ENCODE results near the gene IFITM5. TPM values are rescaled to one million over a fixed set of nuclear protein-coding genes. Genes with fewer than 3 reads are reported as not detected.

The IFITM5 gene
- total RNA-seq, 2 experiments from 2014 or later, result not detected

DNA sequence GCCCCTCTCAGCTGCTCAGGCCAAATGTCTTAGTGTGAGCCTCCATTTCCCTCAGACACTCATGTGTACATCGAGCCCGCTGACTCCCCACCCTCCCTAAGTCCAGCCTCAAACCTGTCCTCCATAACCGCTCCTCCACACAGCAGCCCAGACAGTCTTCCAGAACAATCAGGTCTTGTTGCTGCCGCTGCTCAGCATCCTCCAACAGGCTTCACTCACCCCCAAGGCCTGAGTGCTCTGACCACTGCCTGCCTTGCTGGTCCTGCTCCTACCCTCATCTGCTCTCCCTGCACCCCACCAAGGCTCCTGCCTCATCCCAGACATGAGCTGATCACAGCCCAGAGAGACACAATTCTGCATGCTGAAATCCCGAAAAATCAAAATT lies 45.4 kb downstream of the IFITM5 start:
- H3K9me3 Mint-ChIP-seq, result no peaks in the 10 kb centered on the region
- H3K27me3 Mint-ChIP-seq, result no peaks in the 10 kb centered on the region
- CTCF ChIA-PET, result interaction anchor here (0.6 to 1.8 kb wide), 3 partner anchors 45 to 685 kb away, joined by 3 to 4 read pairs (median 3); partner anchors contain the start of gene IFITM5
- POLR2A ChIA-PET, result no interaction called here
- H3K4me3 Mint-ChIP-seq, result peak overlapping the region; percentile 8
- no peak for DNase-seq
- no peak overlapping the region for H3K27ac Mint-ChIP-seq
- peaks cover 38% of the 10 kb centered on the region for H3K36me3 Mint-ChIP-seq (ENCODE audit: low read depth)
- H3K4me1 Mint-ChIP-seq, result peaks cover 17% of the 10 kb centered on the region

DNA sequence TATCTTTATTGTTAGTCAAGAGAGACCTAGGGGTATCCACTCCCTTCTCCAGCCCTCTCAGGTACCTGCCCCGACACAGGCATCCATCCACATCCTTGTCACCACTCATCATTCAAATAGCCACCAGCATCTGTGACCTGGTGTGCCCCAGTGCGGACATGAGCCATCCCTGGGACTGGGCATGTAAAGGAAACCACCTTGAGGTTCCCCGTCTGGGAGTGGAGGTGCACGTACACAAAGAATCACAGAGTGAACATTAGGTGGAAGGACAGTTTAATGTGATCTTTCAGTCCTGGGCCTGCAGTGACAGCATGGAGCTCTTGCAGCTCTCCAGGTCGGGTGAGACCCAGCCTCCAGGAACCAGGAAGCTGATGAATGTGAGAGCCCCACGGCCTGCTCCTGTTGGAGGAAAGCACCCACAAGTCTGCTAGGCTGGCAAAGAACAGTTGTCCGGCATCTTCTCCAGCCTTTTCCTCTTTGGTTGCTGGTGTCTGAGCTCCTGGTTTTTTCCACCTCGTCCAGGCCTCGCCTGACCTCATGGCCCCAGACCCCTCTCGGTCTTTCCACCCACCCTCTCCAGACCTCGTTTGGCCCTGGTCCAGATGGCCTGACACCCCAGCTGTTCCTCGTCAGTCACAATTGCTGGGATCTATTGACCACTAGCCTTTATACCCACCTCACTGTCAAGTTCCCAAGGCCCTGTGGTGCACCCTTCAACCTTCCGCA lies 46.0 kb downstream of the IFITM5 start:
- H3K27ac Mint-ChIP-seq, result peak overlapping the region; percentile 39
- H3K9me3 Mint-ChIP-seq, result no peaks in the 10 kb centered on the region
- no peak overlapping the region for H3K4me3 Mint-ChIP-seq
- DNase-seq, result no peak
- no peaks in the 10 kb centered on the region for H3K27me3 Mint-ChIP-seq
- peaks cover 41% of the 10 kb centered on the region for H3K36me3 Mint-ChIP-seq (ENCODE audit: low read depth)
- peaks cover 17% of the 10 kb centered on the region for H3K4me1 Mint-ChIP-seq
- ChIA-PET CTCF (interaction anchor here (0.6 to 0.8 kb wide), 2 partner anchors 46 to 685 kb away, joined by 3 read pairs; partner anchors contain the start of gene IFITM5), POLR2A (no interaction called here)

DNA sequence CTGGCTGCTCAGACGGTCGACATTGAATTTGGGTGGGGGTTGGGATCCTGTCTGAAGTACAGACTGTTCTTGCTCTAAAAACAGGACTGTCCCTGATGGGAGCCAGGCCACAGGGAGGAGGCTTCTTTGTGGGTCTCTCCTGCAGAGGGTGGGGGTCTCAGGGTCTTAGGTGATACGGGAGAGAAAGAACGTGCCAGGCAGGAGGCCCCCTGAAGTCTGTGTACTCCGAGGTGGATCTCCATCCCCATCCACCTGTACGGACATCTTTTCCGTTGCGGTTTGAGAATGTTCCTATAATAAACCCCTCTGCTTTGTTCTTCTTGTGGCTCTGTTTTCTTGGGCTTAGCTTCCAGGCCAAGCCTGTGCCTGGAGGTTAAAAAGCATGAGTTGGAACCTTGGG lies 46.7 kb downstream of the IFITM5 start:
- peaks cover 17% of the 10 kb centered on the region for H3K4me1 Mint-ChIP-seq
- no peak overlapping the region for H3K4me3 Mint-ChIP-seq
- ChIA-PET CTCF (no interaction called here), POLR2A (no interaction called here)
- no peaks in the 10 kb centered on the region for H3K9me3 Mint-ChIP-seq
- DNase-seq, result no peak
- no peak overlapping the region for H3K27ac Mint-ChIP-seq
- peaks cover 47% of the 10 kb centered on the region for H3K36me3 Mint-ChIP-seq (ENCODE audit: low read depth)
- H3K27me3 Mint-ChIP-seq, result no peaks in the 10 kb centered on the region

DNA sequence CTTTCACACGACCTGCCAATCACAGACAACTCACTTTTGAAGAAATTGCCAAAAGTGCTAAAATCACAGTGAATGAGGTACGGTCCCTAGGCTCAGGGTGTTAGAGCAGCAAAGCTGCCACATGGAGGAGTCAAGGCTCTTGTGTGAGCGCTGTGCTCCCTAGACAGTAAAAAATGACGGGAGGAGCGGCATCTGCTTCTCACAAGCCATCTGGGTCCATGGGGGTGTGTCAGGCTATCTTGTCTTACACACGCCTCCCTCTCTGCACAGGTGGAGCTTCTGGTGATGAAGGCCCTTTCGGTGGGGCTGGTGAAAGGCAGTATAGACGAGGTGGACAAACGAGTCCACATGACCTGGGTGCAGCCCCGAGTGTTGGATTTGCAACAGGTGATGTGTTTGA lies 47.8 kb downstream of the IFITM5 start:
- DNase-seq, result no peak
- Mint-ChIP-seq H3K27ac (no peak overlapping the region), H3K4me3 (no peak overlapping the region), H3K4me1 (peaks cover 17% of the 10 kb centered on the region), H3K27me3 (no peaks in the 10 kb centered on the region), H3K9me3 (no peaks in the 10 kb centered on the region), H3K36me3 (ENCODE audit: low read depth) (peaks cover 56% of the 10 kb centered on the region)
- POLR2A ChIA-PET, result no interaction called here
- CTCF ChIA-PET, result interaction anchor here (0.8 to 3.3 kb wide), 26 partner anchors 8 to 267 kb away, joined by 3 to 16 read pairs (median 5); partner anchors contain the start of genes NLRP6 and PTDSS2

DNA sequence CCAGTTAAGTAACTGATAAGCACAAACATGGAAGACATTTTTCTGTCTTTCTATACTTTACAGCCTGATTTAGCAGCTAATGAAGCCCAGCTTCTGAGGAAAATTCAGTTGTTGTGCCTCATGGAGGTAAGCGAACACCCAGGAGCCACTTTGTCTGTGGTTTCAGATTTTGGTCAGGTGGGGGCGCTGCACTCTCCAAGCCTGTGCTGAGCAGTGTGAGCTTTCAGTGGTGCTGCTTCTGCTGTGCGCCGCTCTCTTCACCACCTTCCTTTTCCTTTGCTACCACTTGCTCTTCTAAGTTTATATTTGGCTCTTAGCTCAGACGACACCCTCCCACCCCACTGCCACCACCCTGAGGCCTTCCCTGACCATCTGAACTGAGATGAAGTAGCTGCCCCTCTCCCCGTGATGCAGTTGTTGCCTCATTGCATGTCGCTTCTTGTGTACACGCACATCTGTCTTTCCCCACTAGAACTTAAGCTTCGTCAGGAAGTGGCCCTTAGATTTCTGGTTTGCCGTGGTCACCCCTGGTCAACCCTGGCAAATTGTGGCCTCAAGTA lies 48.5 kb downstream of the IFITM5 start:
- no peaks in the 10 kb centered on the region for H3K27me3 Mint-ChIP-seq
- ChIA-PET POLR2A (interaction anchor here (0.9 kb wide), 1 partner anchor 66 kb away, joined by 3 read pairs; no protein-coding TSS in a partner anchor), CTCF (interaction anchor here (0.6 to 3.3 kb wide), 35 partner anchors 9 to 515 kb away, joined by 3 to 16 read pairs (median 4); partner anchors contain the start of genes EPS8L2, NLRP6 and PTDSS2)
- no peak overlapping the region for H3K4me3 Mint-ChIP-seq
- H3K9me3 Mint-ChIP-seq, result no peaks in the 10 kb centered on the region
- peaks cover 62% of the 10 kb centered on the region for H3K36me3 Mint-ChIP-seq (ENCODE audit: low read depth)
- peaks cover 17% of the 10 kb centered on the region for H3K4me1 Mint-ChIP-seq
- peak overlapping the region; percentile 81 for H3K27ac Mint-ChIP-seq
- DNase-seq, result peak; percentile 89

DNA sequence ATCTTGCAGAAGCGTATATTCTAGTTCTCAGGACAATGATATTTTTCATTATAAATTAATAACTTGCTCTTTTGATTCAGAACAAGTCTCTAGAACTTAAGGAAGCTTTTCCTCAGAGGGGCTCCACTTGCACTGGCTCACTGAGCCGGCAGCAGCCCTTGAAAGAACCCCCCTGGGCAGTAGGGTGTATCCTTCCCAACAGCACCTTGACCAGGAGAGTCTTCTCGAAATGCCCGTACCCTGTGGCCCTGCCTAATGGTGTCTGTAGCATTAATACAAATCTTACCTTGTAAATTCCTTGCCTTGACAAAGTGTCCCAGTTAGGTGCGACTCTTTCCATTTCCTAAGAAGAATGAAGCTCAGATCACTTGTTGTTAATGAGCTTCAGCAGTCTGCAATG lies 49.1 kb downstream of the IFITM5 start:
- H3K4me1 Mint-ChIP-seq, result peaks cover 19% of the 10 kb centered on the region
- no peaks in the 10 kb centered on the region for H3K27me3 Mint-ChIP-seq
- H3K36me3 Mint-ChIP-seq (ENCODE audit: low read depth), result peaks cover 68% of the 10 kb centered on the region
- no peak overlapping the region for H3K4me3 Mint-ChIP-seq
- H3K9me3 Mint-ChIP-seq, result no peaks in the 10 kb centered on the region
- ChIA-PET POLR2A (interaction anchor here (0.9 kb wide), 1 partner anchor 67 kb away, joined by 3 read pairs; no protein-coding TSS in a partner anchor), CTCF (interaction anchor here (0.6 to 3.3 kb wide), 32 partner anchors 9 to 515 kb away, joined by 3 to 16 read pairs (median 4); partner anchors contain the start of genes EPS8L2, NLRP6 and PTDSS2)
- H3K27ac Mint-ChIP-seq, result no peak overlapping the region
- no peak for DNase-seq

DNA sequence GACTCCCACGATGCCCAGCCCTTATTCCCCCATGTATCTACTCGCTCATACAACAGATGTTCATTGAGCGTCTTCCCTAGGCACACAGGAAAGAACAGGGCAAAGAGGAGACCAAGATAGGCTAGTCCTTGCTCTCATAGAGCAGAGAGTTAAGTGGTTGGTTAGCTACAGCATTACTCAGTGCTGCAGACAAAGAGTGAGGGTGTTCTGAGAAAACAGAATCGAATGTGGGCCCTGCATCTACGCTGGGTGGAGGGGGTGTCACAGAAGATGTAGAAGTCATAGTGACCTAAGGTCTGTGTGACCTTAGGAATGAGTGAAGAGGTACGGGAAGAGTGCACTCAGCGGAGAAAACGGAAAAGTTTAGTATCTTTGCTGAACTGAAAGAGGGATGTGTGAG lies 50.3 kb downstream of the IFITM5 start:
- H3K36me3 Mint-ChIP-seq (ENCODE audit: low read depth), result peaks cover 75% of the 10 kb centered on the region
- no peak overlapping the region for H3K4me3 Mint-ChIP-seq

More for the DNA sequence above, 50.3 kb downstream of the IFITM5 start:
- ChIA-PET POLR2A (no interaction called here), CTCF (interaction anchor here (0.8 to 3.3 kb wide), 5 partner anchors 10 to 36 kb away, joined by 3 to 16 read pairs (median 9); no protein-coding TSS in a partner anchor)
- no peak for DNase-seq
- peaks cover 25% of the 10 kb centered on the region for H3K4me1 Mint-ChIP-seq
- no peak overlapping the region for H3K27ac Mint-ChIP-seq
- H3K9me3 Mint-ChIP-seq, result no peaks in the 10 kb centered on the region
- H3K27me3 Mint-ChIP-seq, result no peaks in the 10 kb centered on the region

Other genes with a start within 250 kb of the IFITM5 start
- gene SCGB1C1, start 106.4 kb downstream of the IFITM5 start, total RNA-seq, result not detected
- 10 to 100 TPM; 29.7 to 33.2 TPM for gene BET1L, start 92.1 kb downstream of the IFITM5 start, total RNA-seq
- gene RIC8A, start 91.8 kb downstream of the IFITM5 start, total RNA-seq, result 100 to 1,000 TPM; 111 to 124 TPM
- 10 to 100 TPM; 11.3 to 12.7 TPM for gene SIRT3, start 63.2 kb downstream of the IFITM5 start, total RNA-seq
- gene PSMD13, start 62.5 kb downstream of the IFITM5 start, total RNA-seq, result 100 to 1,000 TPM; 125 to 153 TPM
- 1 to 10 TPM; 5.5 to 6.5 TPM for gene NLRP6, start 21.1 kb downstream of the IFITM5 start, total RNA-seq
- 100 to 1,000 TPM; 325 to 377 TPM for gene PGGHG, start 10.4 kb downstream of the IFITM5 start, total RNA-seq
- gene IFITM2, start 8.3 kb upstream of the IFITM5 start, total RNA-seq, result 1,000 to 10,000 TPM; 1,561 to 1,733 TPM
- 1,000 to 10,000 TPM; 1,306 to 1,465 TPM for gene IFITM1, start 14.5 kb upstream of the IFITM5 start, total RNA-seq
- gene IFITM3, start 21.3 kb upstream of the IFITM5 start, total RNA-seq, result 100 to 1,000 TPM; 213 to 271 TPM
- 1 to 10 TPM; 1.5 to 1.6 TPM for gene B4GALNT4, start 70.0 kb upstream of the IFITM5 start, total RNA-seq
- not detected for gene PKP3, start 94.7 kb upstream of the IFITM5 start, total RNA-seq
- gene SIGIRR, start 115.5 kb upstream of the IFITM5 start, total RNA-seq, result 100 to 1,000 TPM; 226 to 255 TPM
- gene ANO9, start 142.5 kb upstream of the IFITM5 start, total RNA-seq, result 10 to 100 TPM; 88.2 to 94.2 TPM
- 10 to 100 TPM; 22.7 to 25.2 TPM for gene PTDSS2, start 150.8 kb upstream of the IFITM5 start, total RNA-seq
- 10 to 100 TPM; 90.6 to 99.5 TPM for gene RNH1, start 207.7 kb upstream of the IFITM5 start, total RNA-seq
- gene HRAS, start 236.1 kb upstream of the IFITM5 start, total RNA-seq, result 10 to 100 TPM; 51.7 to 63.5 TPM
- gene LRRC56, start 238.0 kb upstream of the IFITM5 start, total RNA-seq, result 1 to 10 TPM; 2.0 to 2.1 TPM

Measured in activated CD4-positive, alpha-beta T cell treated with anti-CD3 and anti-CD28 coated beads, Interleukin-2, amount 10 ng/mL, durations not matched to agents 7 days and 5 days (primary cell).